HG03442 (cell line): ENCODE data around the gene NRTN.

Experiments
- ATAC-seq: cut with Tn5 transposase; IDR thresholded peaks from one replicate; pipeline ENCODE4 v1.9.1; 2021; ENCODE audit warnings: mild to moderate bottlenecking, moderate library complexity; ENCODE audit not compliant: unreplicated experiment

Gene NRTN

DNA sequence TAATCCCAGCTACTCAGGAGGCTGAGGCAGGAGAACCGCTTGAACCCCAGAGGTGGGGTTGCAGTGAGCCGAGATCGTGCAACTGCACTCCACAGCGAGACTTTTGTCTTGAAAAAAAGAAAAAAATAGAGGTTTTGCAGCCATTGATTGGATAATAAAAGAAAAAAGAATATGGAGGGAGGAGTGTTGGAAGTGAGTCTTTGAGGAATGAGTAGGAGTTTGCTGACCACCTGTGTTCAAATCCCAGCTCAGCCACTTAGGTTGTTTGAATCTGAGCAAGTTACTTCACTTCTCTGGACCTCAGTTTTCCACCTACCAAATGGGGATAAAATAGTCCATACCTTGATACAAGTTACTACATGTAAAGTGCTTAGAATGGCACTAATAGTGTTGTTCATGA is 6.2 kb downstream of the NRTN start:
- ATAC-seq = no peak

DNA sequence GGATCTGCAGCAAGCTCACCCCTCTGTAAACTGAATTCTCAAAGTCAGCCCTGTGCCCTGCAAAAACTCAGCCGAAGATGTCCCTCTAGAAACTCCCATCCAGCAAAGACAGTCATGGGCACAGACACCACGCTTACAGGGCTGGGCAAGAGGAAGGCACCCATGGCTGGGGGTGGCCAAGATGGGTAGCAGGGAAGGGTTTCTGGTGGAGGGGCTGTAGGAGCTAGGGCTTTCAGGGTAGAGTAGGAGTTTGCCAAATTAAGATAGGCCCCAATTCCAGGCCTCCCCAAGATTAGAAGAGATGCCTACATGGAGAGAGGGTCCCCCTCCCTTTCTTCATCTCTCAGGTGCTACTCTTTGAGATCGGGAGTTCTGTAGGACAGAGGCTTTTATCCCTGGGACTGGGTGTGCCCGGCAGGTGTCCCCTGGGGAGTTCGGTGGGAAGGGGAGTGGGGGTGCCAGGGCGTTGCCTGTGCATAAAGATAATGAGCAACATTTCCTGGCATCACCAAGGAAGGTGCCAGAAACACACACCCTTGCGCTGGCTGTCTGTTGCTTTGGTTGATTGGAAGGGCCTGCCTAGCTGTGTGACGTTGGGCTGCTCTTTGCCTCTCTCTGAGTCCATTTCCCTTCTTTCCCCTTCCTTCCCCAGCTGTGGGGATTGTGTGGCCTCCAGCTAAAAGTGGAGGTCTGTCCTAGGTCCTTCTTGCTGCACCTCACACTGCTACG is 9.4 kb downstream of the NRTN start:
- no peak for ATAC-seq

DNA sequence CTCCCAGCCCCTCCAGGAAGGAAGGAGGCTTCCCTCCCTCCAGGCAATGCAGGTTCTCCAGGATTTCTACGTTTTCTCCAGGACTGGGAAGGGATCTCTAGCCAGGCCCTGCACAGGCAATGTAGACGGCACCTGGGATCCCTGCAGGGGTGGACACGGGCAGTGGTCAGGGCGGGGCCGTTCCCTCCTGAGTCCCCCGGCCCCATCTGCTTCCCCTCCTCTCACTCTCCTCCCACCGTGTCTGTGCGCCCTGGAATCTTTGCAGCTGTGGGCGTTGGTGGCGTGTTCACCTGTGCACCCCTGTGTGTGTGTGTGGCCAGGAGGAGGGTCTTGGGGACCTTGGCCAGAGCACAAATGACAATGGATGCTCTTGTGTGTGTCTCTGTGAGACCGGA is 10.0 kb downstream of the NRTN start:
- no peak for ATAC-seq

DNA sequence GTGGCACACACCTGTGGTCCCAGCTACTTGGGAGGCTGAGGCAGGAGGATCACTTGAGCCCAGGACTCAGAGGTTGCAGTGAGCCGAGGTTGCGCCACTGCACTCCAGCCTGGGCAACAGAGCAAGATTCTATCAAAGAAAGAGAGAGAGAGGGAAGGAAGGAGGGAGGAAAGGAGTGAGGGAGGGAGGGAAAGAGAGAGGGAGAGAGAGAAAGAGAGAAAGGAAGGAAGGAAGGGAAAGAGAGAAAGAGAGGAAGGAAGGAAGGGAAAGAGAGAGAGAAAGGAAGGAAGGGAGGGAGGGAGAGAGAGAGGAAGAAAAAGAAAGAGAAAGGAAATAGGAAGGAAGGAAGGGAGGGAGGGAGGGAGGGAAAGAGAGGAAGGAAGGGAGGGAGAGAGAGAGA is 12.4 kb downstream of the NRTN start:
- ATAC-seq = no peak

DNA sequence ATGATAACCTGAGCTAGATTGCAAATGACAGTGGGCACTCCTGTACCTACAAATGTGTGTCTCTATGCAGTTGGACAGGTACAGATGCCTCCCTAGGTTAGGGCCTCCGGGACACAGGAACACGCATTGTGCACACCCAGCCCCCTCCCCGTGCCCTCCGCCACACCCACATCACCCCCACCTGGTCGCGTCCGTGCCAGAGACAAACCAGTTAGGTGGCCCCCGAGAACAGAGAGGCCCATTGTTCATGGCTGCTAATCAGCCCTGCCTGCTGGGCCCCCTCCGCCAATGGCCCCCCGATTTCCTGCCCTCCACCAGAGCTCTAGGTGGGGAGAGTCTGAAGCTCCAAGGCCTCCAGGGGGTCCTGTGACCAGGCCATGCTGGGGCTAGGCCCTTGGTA is 13.7 kb downstream of the NRTN start:
- no peak for ATAC-seq

DNA sequence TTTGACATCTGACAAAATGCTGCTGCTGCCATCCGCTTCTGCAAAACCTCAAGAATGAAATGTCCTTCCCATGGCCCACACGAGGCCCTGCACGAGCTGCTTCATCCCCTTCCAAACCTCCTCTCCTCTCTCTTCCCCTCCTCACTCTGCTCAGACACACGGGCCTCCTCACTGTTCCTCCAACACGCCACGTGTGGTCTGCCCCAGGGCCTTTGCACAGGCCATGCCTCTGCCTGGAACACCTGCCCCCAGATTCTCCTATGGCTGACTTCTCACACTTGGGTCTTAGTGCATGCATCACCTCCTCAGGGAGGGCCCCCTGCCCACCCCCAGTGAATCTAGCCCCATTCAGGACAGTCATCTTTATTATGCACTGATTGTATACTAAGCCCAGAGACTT is 15.9 kb downstream of the NRTN start:
- ATAC-seq = no peak

DNA sequence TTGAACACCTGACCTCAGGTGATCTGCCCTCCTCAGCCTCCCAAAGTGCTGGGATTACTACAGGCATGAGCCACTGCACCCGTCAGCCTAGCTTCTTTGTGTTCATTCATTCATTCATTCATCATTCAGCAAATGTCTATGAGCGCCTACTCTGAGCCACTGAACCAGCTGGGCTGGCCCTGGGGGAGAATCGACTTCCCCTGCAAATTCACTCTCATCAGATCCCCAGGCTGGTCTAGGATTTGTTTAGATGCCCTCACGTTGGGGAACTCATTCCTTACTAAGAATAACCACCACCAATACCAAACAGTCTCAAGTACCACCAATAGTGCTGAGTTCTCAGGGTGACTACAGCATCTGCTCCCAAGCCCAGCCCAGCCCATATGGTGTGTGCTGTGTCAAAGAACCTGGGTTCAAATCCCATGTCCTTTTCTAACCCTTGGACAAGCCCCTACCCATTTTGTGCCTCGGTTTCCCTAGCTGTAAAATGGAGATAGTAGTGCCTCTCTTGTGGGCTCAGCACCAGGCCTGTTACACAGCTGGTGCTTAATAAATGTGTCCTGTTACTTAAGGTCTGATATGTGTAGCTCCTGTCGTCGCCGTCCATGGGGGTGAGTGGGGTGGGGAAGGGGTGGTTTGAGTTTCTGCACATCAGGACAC is 16.8 kb downstream of the NRTN start:
- ATAC-seq = no peak

DNA sequence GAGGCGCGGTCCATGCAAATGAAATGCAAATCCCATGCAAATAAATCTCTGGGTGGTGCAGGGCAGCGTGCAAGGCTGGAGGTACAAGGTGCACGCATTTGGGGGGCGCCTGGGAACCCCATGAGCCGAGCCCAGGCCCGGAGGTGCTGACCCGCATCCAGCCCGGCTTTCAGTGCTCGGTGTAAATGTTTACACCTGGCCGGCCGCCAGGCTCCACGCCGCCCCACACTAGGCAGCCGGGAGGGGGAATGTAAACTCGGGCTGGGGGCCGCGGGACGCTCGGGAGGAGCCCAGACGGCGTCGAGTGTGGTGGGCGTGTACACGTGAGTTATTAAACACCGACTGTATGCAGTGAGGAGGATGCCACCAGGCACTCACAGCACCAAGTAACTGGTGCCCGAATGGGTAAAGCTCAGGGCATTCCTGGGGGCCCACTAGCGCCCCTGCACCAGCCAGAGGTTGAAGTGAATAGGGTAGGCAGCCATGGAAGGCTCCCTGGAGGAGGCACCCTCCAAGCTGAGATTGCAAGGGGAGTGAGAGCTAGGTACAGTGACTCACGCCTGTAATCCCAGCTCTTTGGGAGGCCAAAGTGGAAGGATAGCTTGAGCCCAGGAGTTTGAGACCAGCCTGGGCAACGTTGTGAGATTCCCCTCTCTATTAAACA is 17.4 kb downstream of the NRTN start:
- ATAC-seq = no peak

DNA sequence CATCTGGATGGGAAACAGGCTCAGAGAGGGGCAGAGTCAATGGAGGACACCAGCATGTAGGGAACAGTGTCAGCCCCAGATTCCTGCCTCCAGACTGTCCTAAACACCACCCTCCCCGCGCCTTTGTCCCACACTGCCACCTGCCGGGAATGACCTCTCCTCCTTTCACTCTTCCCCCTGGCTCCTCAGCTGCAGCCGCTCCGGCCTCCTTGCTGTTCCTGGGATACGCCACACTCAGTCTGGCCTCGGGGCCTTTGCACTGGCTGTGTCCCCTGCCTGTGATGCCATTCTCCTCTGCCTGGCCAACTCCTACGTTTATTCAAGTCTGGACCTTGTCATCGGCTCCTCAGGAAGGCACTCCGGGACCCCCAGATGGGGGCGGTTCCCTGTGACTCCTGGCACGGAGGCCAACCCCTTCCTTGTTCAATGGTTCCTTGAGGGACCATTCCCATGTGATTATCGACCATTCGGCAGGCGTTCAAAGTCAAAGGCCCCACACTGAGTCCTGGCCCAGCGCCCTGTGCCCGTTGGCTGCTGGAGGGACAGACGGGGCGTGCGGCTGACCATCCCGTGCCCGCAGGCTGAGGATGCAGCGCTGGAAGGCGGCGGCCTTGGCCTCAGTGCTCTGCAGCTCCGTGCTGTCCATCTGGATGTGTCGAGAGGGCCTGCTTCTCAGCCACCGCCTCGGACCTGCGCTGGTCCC is 18.9 kb downstream of the NRTN start:
- ATAC-seq = no peak

DNA sequence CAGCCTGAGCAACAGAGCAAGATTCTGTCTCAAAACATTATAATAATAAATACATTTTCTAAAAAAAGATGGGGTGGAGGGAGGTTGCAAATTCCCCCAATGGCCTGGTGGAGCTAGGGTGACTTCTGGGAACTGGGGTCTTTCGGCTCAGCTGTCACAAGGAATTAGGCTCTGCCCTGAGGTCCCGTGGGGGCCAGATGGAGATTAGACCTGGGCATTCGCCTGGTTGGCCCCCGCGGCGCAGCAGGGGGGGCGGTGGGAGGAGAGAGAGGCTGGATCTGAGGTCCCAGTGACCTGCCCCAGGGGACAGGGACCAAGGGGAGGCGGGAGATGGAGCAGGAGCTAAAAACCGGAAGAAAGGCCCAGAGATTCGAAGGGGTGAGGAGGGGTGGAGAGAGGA is 19.9 kb downstream of the NRTN start:
- no peak for ATAC-seq

DNA sequence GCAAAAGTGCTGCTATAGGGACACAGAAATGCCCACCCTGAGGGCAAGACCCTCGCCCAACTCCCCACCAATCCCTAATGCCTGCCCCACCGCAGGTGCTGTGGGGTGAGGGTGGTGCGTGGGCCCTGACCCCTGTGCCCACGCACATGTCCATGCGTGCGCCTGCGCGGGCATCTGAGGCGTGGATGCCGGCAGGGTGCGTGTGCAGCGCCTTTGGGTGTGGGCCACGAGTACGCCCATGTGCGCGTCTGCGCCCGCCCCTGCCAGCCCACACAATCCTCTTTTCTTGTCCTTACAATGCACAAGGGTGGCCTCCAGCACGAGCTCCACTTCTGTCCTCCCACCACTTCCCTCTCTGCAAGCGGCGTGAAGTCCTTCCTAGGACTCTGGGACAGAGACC is 20.3 kb downstream of the NRTN start:
- no peak for ATAC-seq

DNA sequence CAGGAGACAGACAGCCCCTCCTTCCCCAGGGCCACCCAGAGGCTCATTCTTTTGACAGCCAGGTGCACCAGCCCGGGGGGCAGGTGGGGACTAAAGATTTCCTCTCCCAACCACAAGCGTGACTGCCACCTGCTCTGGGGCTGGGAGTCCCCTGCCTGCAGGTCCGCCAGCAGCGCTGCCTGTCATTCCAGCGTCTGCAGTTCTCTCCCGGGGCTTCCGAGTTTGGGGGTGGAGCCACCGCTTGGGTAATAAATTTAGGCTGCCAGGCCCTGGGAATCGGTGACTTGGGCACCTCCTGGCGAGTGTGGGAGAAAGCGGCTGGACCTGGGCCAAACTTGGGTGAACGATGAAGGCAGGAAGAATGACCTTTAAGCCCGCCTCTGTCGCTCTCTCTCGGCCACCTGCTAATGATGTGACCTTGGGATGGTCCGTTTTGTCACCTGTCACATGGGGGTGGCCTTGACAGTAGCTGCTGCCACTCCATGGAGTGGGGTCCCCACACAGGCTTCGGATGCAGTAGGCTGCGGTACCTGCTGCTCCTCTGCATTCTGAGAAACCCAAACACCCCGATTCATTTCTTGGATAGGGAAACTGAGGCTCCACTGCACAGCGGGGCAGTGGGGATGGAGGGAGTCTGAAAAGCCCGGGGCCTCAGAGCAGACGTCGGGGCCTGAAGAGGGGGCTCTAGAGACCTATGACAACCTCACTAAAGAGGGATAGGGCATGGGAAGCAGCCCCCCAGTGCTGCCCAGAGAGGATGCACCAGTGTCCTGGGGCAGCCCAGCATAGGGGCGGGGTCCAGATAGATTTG is 21.9 kb downstream of the NRTN start:
- ATAC-seq = no peak

DNA sequence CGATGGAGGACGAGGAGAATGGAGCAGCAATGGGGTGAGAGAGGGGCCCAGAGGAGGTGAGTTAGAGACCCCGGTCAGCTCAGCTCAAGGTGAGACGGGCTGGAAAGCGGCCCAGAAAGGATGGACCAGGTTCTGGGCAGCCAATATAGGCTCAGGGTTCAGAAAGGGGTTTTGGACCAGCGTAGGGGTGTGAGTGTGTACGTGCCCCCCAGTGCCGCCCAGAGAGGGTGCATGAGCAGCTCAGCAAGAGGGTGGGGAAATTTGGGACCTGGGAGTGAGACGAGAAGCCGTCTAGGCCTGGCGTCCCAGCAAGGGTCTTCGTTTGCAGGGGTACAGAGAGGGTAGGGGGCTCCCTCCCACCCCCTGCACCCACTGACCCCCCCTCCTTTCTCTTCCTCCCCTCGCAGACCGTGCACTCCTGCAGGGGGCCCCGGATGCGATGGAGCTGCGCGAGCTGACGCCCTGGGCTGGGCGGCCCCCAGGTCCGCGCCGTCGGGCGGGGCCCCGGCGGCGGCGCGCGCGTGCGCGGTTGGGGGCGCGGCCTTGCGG is 22.5 kb downstream of the NRTN start:
- no peak for ATAC-seq

DNA sequence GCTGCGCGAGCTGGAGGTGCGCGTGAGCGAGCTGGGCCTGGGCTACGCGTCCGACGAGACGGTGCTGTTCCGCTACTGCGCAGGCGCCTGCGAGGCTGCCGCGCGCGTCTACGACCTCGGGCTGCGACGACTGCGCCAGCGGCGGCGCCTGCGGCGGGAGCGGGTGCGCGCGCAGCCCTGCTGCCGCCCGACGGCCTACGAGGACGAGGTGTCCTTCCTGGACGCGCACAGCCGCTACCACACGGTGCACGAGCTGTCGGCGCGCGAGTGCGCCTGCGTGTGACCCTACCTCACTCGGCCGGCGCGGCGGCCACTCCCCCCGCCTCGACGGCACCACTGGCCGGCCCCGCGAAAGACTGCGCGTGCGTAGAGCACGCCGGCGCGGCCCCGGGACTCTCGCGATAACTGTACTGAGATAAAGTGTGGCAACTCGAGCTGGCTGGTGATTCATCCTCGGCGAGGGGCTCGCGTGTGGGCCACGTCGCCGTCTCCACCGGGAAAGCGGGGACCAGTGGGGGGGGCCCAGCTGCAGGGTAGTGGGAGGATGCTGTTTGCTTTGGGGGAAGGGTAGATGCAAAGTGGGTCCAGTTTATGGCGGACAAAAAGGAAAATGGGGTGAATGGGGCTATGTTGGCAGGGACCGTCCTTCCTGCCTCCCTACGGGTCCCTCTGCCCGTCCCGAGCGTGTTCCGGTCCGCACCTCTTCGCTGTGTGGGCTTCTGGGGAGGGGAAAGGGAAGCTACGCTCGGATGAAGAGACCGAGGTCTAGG is 23.2 kb downstream of the NRTN start:
- peak; percentile 72 for ATAC-seq

DNA sequence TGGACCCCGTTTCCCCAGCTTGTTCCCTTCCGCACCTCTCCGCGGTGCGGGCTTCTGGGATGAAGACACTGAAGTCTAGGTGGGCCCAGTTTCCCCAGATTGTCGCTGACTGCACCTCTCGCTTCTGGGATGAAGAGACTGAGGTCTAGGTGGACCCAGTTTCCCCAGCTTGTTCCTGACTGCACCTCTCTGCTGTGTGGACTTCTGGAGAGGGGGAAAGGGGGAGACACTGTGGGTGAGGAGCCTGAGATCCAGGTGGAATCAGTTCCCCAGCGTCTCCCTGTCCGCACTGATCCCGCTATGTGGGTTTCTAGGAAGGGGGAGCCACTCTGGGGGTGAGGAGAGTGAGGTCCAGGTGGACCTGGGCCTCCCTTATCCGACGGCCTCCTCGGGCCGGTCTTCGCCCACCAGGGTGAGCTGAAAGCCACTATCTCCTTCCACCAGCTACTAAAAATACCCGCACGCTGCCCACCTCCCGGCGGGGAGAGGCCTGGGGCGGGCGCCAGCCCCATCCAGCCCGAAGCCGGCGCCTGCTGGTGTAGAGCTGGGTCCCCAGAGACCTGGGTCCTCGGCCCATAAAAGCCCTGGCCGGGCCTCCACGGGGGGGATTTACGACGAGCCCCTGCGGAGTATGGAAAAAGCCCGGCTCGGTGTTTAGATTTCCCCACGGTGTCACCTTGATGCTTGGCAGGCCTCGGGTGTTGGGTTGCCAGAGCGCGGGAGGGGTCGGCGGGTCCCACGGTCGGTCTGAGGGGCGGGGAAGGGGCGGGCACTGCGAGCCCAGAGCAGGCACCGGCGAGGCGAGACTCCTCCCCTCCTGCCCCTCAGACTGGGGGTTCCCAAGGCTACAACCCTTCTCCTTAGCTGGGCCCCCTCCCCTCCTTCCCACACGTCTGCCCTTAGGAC is 24.0 kb downstream of the NRTN start:
- no peak for ATAC-seq

DNA sequence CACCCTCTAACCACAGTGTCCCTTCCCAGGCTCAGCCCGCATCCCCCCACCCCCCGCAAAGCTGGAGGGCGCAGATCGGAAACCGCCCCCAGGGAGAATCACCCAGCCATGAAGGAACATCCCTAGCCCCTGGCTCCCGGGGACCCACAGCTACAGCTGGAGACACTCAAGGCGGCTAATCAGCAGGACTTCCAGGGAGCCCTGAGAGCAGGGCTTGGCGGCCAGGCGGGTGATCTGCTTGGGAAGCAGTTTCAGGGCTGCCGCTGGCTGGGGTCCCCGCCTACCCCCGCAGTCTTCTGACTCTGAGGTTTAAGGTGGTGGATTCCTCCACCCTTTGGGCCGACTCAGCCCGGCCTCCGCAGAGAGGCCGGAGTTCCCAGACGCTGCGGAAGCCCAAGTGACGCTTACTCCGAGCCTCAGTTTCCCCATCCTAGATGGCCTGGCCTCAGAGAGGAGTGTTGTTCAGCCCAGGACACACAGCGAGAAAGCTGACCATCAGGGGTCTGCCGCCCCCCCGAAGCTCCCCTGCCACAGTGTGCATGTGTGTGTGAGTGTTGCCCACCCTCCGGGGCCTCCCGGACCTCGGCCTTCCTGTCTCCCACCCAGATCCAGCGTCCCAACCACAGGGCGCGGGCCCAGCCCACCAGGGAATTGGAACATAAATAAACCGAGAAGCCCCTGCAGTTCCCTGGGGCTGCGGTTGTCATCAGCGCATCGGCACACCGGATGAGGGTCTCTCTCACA is 24.9 kb downstream of the NRTN start:
- no peak for ATAC-seq

DNA sequence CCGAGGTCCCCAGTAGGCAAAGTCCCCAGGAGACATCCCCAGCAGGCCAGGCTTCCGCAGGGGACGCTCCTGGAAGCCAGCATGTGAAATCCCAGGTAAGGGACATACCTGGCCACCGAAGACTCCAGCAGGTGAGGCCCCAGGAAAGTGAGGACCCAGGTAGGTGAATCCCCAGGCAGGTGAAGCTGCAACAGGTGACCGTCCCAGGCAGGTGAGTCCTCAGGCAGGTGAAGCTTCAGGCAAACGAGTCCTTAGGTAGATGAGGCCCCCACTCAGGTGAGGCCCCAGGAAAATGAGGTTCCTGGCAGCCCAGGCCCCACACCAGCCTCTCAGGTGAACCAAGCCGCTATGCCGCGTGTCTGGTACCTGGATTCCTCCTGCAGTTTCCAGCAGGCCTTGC is 26.3 kb downstream of the NRTN start:
- no peak for ATAC-seq

DNA sequence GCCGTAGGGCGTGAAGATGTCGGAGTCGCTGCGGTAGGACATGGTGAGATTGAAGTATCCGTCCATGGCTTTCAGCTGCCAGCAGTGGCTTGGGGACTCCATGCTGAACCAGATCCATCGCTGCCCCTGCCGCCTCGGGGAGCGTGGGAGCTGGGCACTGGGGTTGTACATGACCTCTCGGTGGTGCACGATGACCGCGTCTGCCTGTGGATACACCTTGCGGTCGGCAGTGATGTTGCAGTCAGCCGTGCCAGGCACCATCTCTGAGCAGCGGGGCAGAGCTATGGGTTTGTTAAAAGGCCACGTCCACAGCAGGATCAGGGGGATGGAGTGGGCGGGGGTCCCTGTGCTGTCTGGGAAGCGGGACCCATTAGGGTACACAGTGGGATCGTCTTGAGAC is 27.2 kb downstream of the NRTN start:
- no peak for ATAC-seq
